HG03139 (cell line): Measurements from ENCODE around the gene FAM72D.
A peak's percentile ranks its signal among the peaks of the same experiment; 100 is the strongest.
"Not testable (repeated sequence)": the region's sequence is repeated elsewhere in the genome, so short reads cannot be mapped to it uniquely, and the experiment has no call there.

ENCODE experiments used
- ATAC-seq: cut with Tn5 transposase; IDR thresholded peaks from one replicate; pipeline ENCODE4 v1.9.1; 2021; ENCODE audit not compliant: unreplicated experiment

FAM72D gene

DNA sequence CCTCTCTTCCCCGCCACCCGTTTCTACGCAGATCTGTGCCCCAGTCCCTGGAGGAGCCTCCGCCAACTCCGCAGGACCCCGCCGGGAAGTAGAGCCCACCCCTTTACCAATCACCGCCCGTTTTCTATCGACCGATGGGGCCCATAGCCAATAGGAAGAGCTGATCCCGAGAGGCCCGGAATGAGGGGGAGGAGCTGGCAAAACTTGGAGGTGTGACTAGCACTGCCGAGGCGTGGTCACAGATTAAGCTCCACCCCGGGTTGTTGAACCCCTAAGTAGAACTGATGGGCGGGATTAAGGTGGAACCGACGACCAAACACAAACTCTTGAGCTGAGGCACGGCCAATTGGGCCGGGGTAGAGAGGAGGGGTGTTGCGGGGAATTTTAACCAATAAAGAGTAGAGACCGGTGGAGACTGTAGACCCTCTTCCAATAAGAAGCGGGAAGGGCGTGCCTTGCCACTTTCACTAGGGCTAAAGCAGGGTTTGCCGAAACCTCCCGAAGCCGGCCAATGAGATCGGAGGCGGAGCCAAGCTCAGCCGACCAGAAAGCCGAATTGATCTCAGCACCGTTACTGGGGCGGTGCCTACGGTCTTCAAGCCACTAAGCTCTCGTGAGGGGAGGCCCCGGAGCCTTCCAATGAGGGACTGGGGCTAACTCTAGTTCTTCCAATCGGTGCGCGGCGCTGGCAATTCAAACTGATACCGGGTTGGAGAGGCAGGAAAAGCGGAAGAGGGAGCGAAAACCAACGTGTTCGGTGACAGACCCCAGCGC lies at the start of gene FAM72D, which contains the start of gene SRGAP2B:
TSS of gene FAM72D (plus strand) at position 691 of the 774 bp plus-strand sequence. CDS start 874 bp downstream, outside the sequence.
TSS of gene SRGAP2B (minus strand) at position 45 of the 774 bp plus-strand sequence. CDS start 2,427 bp downstream, outside the sequence.
- ATAC-seq, result peak; percentile 81

DNA sequence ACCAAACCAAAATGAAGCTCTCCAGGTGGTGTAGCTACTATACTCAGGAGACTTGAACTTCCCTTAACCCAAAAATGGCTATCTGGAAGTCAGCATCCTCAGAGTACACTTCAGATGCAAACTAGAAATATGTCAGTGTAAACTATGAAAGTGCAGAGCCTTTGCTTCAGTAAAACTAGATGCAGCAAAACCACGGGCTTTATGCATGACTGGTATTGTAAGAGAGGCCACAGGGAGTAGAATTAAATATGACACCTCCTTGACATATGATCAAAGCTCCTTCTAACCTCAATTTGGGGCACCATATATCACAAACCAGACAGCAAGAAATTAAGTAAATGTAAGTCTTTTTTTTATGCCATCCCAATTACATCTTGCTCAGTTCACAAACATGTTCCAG lies 48.2 kb upstream of the FAM72D start:
- not testable (repeated sequence) for ATAC-seq

DNA sequence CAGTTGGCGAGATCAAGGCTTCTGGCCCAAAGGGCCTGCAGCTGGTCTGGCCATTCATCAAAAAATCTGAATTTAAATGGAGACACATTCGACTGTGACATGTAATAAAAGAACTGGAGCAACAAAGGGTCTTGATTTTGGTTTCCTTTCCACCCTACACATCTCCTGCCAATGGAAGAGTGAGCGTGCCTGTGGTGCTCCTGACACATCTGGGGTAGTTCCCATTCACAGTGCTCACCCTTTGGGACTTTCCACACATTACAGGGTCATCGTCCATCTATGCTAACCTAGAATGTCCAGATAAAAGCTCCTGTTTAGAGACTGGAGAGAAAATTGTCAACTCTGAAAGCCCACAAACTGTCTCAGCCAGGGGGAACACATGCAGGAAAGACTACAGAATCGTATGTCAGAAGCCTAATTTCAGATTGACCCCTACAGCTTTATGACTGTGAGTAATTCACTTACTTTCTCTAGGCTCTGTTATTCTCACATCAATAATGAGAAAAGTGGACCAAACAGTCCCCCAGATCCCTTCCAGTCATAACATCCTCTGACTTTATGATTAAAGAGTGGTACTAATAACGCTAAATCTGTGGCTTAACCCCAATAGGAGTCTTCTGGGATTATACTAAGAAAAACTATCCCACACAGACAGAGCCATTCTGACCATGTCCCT lies 47.5 kb upstream of the FAM72D start:
- ATAC-seq, result not testable (repeated sequence)

DNA sequence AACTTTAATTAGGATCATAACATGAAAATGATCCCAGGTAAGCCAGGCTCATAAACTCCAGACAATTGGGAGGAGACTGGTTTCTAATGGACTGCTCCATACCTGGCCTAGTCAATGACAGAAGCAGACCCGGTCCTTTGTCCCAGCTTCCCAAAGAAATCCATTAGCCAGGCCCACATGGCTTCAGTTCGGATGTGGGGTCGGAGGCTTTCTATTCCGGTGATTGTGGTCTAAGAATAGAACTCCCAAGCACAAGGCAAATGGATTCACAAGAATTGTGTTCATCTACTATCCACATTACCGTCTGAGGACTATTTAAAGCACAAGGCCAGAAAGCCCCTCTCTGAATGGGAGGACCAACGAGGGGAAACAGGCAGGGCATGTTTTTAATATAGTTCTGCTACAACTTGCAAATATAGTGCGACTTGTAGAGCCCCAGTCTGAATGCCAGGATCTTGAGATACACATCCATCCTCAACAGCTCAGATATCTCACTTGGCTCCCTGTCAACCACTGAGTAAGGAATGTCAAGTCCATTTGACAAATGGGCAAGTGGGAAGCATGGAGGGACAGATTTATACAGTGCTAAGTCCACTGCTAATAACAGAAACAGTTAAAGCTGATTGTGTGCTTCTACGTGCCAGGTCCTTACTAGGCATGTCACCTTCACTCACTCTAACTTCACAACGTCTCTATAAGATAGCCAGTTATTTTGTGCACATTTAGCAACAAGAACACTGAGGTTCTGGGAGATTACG lies 43.6 kb upstream of the FAM72D start:
- ATAC-seq, result not testable (repeated sequence)

DNA sequence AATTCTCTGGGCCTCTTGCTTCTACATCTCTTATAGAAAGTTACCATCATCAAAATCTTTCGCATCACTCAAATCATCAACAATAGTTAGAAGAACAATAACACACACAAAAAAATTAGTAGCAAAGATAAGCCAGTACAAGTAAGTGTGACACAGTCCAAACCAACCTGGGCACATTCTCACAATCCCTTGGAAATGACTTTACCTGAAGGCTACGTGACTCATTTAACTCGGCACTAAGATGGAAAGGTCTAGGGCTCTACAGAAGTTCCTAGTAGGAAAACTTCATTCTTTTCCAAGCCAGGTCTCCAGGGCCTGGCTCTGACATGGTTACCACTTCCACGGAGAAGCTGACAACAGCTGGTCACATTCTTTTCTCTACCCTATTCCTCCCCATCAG lies 42.3 kb upstream of the FAM72D start:
- ATAC-seq, result not testable (repeated sequence)

DNA sequence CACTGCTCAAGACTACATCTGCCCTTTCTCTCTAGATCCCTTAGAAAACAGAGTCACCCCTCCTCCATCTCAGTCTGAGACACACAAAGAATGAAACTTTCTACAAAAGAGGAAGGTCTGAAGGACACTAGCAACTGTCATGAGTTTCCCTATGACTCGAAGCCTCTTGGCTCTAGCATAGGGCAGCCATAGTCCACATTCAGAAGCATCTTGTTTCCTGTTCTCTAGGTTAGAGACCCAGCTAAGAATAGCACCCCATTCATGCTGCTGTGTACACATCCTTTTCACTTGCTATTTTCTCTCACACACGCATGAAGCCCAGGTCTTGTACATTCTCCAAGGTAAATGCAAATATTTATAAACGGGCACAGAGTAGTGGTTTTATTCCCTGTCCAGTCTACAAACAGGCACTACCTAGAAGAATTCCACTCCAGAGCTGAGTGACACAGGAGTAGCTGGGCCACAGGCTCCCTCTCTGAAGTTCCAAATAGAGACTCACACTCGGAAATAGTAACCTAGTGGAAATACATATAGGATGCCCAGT lies 40.5 kb upstream of the FAM72D start:
- ATAC-seq, result peak; percentile 99

DNA sequence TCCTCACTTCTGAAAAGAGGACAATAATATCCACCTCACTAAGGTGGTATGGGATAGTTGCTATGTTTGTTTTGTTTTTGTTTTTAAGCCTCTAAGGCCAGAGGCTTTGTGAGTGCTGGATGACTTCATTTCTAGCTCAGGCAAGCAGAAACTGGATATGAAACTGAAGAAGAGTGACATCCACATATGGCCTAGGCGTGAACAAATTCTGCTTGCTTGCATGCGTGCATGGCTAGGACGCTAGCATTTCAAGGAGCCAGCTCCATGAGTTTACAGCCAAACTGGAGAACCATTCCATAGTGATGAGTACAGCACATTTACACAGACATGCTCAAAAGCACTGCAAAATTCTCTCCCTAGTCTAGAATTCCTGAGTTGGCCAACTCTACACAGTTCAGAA lies 37.6 kb upstream of the FAM72D start:
- not testable (repeated sequence) for ATAC-seq

DNA sequence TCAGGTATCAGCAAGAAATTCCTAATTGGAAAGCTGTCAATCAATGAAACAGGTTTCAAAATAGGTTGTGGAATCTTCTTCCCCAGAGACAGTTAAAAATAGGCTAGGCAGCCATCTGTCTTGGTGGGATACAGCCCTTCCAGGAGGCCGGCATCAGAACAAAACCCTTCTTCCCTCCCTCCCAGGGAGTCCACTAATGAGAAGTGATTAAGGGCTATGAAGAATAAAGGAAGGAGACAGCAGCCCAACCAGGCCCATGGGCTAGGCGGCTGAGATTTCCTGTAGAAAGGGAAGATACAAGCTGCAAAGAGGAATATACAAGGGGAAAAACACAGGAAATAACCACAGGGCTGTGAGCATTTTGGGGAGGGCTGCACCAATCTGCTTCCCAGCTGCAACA lies 32.5 kb upstream of the FAM72D start:
- ATAC-seq, result not testable (repeated sequence)

DNA sequence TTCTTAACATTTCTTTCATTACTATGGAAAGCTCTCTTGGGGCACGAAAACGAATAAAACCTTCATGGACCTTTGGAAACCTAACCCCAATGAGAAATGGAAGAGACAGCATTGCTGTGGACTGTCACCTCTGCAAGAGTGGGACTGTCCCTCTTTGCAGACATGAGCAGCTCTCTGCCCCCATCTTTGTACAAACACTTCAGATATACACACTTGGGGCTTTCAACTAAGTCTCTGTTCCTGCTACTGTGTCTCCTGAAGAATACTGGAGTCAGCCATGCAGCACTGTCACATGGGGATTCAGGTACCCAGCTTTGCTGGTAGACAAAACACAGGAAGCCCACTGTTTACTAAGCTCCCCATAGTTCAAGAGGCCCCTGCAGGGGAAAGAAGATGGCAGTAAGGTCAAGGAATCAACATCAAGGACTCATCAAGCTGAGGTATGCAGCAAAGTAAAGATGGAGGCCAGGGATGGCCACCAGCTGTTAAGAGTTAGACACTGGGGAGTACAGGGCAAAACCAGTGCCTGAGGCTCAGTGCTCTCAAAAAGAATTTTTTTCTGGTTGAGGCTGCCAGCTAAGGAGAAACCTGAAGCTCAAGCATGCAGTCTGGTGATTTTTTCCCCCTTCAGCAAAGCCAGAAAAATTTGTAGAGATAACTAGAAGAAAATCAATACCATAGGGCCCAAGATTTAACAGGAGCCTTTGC lies 31.7 kb upstream of the FAM72D start:
- not testable (repeated sequence) for ATAC-seq

DNA sequence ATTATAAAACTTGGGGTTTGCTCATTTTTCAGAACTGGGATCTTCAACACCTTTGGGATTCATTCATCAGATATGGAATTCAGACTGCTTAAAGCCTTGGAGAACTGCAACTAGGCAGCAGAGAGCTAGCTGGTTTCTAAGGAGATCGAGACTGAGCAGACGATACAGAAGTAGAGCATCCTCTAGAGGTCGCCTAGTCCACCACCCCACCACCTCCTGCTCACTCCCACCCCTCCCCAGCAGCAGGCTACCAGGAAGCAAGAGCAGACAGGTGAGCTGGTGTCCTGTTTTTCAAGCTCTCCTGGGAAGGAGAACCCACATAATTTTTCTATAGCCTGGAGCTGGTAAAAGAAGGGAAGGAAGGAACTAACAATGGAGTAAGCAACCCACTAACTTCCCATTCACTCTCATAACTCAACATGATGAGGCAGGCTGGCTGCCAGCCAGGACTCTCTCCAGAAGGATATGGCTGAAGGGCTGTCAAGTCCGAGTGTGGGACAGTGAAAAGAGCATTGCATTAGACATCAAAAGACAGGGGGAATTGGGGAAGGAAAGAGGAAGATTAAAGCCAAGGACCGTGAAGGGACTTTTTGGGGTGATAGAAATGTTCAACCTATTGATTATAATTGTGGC lies 30.5 kb upstream of the FAM72D start:
- peak; percentile 68 for ATAC-seq

DNA sequence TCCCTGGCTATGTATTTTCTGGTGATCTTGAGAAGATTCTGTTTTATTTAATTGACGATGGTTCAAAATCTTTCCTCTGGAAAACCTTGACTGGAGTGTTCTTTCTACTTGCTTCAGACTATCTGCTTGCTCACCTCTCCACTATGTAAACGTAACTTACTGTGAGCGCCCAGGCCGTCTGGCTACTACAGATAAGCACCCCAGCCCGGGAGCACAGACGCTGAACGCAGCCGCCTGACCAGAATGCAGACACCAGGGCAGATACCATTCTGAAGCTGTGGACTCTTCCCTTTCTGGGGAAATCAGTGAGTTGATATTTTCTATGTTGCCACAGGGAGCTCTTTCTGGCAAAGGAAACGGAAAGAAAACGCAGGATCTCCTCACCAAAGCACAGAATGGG lies 29.3 kb upstream of the FAM72D start:
- not testable (repeated sequence) for ATAC-seq

DNA sequence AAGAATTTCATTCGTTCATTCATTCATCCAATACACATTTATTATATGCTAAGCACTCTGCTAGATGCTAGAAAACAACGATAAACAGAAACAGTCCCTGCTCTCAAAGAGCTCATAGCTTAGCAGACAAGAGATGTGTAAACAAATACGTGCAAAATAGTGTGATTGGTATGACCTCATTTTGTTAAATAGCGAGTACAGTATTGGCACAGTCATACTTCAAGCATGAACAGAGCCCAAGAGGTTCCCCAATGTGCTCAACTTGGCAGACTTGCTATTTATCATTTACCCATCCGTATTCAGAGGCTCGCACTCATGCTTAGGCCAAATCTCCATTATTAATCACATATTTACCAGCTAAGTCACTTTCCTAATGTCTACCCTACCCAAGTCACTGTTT lies 24.2 kb upstream of the FAM72D start:
- ATAC-seq, result not testable (repeated sequence)

DNA sequence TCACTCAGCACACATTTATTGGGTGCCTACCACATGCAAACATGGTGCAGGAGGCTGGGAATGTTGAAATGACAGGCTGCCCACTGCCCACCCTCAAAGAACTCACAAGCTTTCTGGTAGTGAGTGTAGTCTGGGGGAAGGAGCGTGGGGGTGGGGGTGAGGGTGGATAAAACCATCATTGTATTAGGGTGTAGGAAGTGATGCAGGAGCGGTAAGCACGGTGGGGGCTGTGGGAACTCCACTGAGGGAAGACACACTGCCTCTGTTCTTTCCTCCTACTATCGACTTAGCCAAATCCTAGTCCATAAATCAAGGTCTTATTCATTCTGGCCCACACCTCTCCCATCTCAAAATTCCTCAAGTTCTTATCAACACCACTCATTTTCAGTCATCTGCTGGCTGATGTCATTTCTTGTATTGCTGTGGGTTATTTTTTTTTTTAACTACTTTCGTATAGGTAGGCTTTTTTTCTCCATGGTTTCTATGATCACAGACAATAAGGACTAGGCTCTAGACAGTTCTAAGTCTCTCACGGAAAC lies 21.7 kb upstream of the FAM72D start:
- ATAC-seq, result not testable (repeated sequence)

DNA sequence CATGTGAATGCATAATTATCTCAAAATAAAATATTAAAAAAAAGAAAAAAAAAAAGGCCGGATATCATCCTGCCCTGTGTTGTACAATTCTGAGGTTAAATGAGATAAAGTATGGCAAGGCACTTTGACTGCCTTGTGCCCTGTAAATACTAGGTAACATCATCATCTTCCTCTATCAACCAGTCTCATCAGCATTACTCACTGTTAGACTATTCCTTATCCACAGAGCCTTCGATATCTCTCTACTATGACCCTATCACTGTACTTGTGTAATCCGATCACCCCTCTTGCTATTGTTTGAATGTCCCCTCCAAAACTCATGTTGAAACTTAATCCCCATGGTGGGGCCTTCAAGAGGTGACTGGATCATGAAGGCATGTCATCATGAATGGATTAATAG lies 18.9 kb upstream of the FAM72D start:
- ATAC-seq, result not testable (repeated sequence)

DNA sequence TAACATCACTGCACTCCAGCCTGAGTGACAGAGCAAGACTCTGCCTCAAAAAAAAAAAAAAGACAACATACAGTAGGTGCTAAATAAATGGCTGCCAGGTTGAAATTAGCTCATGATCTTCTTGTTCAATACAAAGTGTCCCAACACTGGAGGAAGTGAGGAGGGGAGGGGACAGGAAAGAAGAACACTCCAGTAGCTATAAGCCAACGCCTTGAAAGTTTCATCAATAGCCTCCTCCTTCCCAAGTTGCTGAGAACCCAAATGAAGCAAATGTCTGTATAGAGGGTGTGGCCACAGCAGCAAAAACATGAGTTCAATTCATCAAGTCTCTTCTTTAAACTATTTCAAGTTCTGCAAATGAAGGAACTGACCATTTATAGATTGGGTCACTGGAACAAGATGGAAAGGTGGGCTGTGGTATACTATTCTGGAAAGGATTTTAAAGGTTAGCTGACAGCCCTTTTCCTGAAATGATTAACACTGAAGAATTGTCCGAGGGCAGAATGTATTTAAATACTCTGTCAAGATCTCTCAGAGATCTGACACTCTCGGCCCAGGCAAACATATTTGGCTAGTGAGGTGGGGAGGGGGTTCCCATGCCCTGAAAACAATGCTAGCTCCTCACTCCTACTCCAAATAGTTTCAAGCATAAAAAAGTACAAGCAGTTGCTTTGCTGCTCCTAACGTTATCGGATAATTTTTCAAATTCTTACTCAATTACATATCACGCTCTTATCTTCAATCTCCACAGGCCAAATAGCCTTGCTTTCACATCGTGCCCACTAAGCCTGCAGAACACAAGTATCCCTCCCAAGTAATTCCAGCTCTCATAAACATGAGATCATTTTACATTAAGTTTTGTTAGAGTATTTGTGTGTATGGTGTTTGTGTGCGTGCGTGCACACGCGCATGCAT lies 17.6 kb upstream of the FAM72D start:
- ATAC-seq, result not testable (repeated sequence)

DNA sequence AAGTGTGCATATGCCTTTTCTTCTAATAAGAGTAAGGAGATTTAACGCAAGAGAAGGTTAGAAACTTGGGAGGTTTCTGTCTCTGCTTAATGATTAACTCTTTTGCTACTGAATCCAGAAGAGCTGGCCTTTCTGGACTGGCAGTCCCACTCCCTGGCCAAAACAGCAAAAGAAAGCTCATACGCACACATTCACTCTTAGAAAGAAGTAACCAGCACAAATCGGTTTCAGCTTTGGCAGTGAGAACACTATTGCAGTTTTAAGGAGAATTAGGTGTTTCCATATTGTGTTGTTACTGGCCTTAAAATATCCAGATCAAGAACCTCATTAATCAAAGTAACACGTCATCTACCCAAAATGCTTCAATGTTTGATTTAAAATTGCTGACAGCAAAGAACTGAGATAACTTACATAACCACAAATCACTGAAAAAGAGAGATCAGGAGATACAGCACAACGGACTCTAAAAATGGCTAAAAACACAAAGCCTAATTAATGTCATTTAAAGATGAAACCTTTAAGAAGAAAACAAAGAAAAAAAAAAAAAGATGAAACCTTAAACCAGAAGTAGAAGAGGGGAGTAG lies 16.9 kb upstream of the FAM72D start:
- ATAC-seq, result not testable (repeated sequence)

DNA sequence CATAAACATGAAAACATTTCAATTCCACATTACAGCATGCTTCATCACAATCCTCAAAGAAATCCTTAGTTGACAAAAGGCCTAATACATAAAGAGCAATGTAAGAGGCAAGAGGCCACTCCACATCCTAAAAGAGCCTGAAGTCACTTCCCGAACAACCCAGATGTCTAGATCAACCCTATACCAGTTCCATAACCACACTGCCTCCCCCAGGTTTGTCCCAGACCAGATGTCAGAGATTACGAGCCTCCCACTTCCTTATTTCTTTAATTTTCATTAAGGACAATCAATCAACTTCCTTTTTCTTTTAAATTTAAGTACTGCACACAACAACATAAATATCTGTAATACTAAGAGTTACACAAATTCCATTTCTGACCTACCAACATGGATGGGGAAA lies 16.0 kb upstream of the FAM72D start:
- ATAC-seq, result not testable (repeated sequence)

DNA sequence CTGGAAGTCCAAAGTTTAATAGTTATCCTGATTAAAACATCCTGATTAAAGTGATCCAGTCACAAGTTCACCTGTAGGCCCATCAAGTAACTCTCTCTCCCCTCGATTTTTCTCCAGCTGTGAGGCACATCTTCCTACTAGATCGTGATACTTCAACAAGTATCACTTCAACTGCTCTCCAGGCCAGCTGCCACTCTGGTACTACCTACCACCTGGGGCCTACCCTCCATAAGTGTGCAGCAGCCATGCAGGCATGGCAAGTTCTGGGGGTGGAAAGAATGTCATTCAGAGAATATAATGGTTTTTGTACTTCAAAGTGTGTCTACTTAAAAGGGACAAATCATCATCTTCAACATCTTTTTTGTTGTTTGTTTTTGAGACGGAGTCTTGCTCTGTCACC lies 15.6 kb upstream of the FAM72D start:
- ATAC-seq, result not testable (repeated sequence)
